ENCODE measurements around the gene CCDC138.

CCDC138 gene

GRCh38 chr2:108920686-108921085 is 134.1 kb downstream of the CCDC138 start:
- DNase-seq: no peak

GRCh38 chr2:108921096-108922030 is 134.8 kb downstream of the CCDC138 start:
- no peak for DNase-seq

GRCh38 chr2:108922141-108922915 is 135.8 kb downstream of the CCDC138 start:
- no peak for DNase-seq

- no peak for DNase-seq
These were observed 136.6 kb downstream of the CCDC138 start for GRCh38 chr2:108923019-108923700.

GRCh38 chr2:108923736-108924579 is 137.4 kb downstream of the CCDC138 start:
- no peak for DNase-seq

GRCh38 chr2:108924580-108925251 is 138.1 kb downstream of the CCDC138 start:
- no peak for DNase-seq

GRCh38 chr2:108925286-108925685 is 138.7 kb downstream of the CCDC138 start:
- DNase-seq: no peak

- no peak for DNase-seq
These were observed 139.2 kb downstream of the CCDC138 start for GRCh38 chr2:108925735-108926134.

Measured in activated CD4-positive, alpha-beta T cell treated with anti-CD3 and anti-CD28 coated beads, Interleukin-2, amount 50 U/mL, for 48 hours (primary cell).